DND-41 (cell line): ENCODE results near the gene MALAT1.

Experiments used
- ATAC-seq: fragments of 200-7000 bp; cut with Tn5 transposase; 3 replicates; pipeline ENCODE4 v1.9.1; 2021; ENCODE audit warnings: low read depth; ENCODE audit not compliant: insufficient read depth
- DNase-seq: peaks from one replicate; pipeline ENCODE4 v3.0.0-alpha.2; 2020
- H2AFZ ChIP-seq: 2 replicates; pipeline ENCODE4 v1.6.0; 2012; ENCODE audit warnings: low read depth, low read length
- H3K27ac ChIP-seq: 2 replicates; pipeline ENCODE4 v1.5.1; 2012; ENCODE audit warnings: low read length, inconsistent platforms
- H3K27me3 ChIP-seq: fragments of 200-600 bp; sonication (generic); 2 replicates; pipeline ENCODE4 v1.6.0; 2012; ENCODE audit warnings: low read length, mild to moderate bottlenecking, inconsistent platforms; ENCODE audit not compliant: insufficient read depth, poor library complexity
- H3K36me3 ChIP-seq: 2 replicates; pipeline ENCODE4 v1.5.1; 2012; ENCODE audit warnings: low read length, inconsistent platforms; ENCODE audit not compliant: insufficient read depth
- H3K4me1 ChIP-seq: 2 replicates; pipeline ENCODE4 v1.5.1; 2012; ENCODE audit warnings: mild to moderate bottlenecking, low read length; ENCODE audit not compliant: insufficient read depth
- H3K4me2 ChIP-seq: 2 replicates; pipeline ENCODE4 v1.6.0; 2012; ENCODE audit warnings: mild to moderate bottlenecking, moderate library complexity, low read length, inconsistent platforms; ENCODE audit not compliant: insufficient read depth
- H3K4me3 ChIP-seq, 2 experiments: fragments of 200-600 bp in 1 of 2; shearing (Covaris generic) in 1 of 2; 2 replicates each; pipeline ENCODE4 v1.5.1; 2012 to 2016; ENCODE audit warnings: inconsistent platforms in 2 of 2, low read length in 2 of 2, mild to moderate bottlenecking in 2 of 2, low read depth in 1 of 2, moderate library complexity in 1 of 2
- H3K79me2 ChIP-seq: 2 replicates; pipeline ENCODE4 v1.6.0; 2012; ENCODE audit warnings: low read length, inconsistent platforms; ENCODE audit not compliant: insufficient read depth
- H3K9ac ChIP-seq: 2 replicates; pipeline ENCODE4 v1.6.0; 2012; ENCODE audit warnings: low read depth, mild to moderate bottlenecking, inconsistent platforms, low read length, moderate library complexity
- H3K9me3 ChIP-seq: 2 replicates; pipeline ENCODE4 v1.5.1; 2012; ENCODE audit warnings: low read length, moderate library complexity, mild to moderate bottlenecking, inconsistent platforms; ENCODE audit not compliant: insufficient read depth, severe bottlenecking
- H4K20me1 ChIP-seq: 2 replicates; pipeline ENCODE4 v1.6.0; 2012; ENCODE audit warnings: low read length; ENCODE audit not compliant: insufficient read depth
- EZH2 ChIP-seq: IDR thresholded peaks from 3 replicates; pipeline ENCODE4 v1.6.1; 2012; ENCODE audit warnings: borderline replicate concordance, low read depth, mild to moderate bottlenecking, moderate library complexity, low read length, inconsistent platforms; ENCODE audit not compliant: severe bottlenecking
- TF ChIP-seq, protein P1 (sequence below): IDR thresholded peaks from 2 replicates; pipeline ENCODE4 v1.5.1; 2012; ENCODE audit warnings: borderline replicate concordance, low read length, moderate library complexity, mild to moderate bottlenecking; ENCODE audit not compliant: poor library complexity, severe bottlenecking; ENCODE audit errors: extremely low read depth

The MALAT1 gene

DNA sequence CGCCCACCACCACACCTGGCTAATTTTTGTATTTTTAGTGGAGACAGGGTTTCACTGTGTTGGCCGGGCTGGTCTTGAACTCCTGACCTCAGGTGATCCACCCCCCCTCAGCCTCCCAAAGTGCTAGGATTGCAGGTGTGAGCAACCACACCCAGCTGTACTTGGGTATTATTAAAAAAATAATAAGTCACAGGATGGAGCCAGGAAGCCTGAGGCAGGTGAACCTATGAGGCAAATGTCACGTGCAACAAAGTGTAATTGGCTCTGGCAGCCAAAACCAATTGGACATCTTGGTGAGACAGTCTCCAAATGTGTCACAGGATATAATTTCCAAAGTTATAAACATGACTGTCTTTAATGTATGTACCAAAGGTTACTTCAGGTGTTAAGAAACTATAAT is 24.0 kb upstream of the MALAT1 start:
- Histone ChIP-seq H3K4me2 (no peak overlapping the region), H3K36me3 (no peaks in the 10 kb centered on the region; the same call in 1 of the 2 replicates), H3K79me2 (peaks cover 25% of the 10 kb centered on the region), H3K4me3 (no peak overlapping the region), H4K20me1 (no peaks in the 10 kb centered on the region), H3K9me3 (no peaks in the 10 kb centered on the region), H3K27me3 (no peaks in the 10 kb centered on the region), H3K27ac (no peak overlapping the region), H3K4me1 (peaks cover 21% of the 10 kb centered on the region), H3K9ac (no peak overlapping the region), H2AFZ (no peak overlapping the region)
- DNase-seq (no peak), ATAC-seq (no peak)
- TF ChIP-seq, protein P1, sequence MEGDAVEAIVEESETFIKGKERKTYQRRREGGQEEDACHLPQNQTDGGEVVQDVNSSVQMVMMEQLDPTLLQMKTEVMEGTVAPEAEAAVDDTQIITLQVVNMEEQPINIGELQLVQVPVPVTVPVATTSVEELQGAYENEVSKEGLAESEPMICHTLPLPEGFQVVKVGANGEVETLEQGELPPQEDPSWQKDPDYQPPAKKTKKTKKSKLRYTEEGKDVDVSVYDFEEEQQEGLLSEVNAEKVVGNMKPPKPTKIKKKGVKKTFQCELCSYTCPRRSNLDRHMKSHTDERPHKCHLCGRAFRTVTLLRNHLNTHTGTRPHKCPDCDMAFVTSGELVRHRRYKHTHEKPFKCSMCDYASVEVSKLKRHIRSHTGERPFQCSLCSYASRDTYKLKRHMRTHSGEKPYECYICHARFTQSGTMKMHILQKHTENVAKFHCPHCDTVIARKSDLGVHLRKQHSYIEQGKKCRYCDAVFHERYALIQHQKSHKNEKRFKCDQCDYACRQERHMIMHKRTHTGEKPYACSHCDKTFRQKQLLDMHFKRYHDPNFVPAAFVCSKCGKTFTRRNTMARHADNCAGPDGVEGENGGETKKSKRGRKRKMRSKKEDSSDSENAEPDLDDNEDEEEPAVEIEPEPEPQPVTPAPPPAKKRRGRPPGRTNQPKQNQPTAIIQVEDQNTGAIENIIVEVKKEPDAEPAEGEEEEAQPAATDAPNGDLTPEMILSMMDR = no peak
- TF ChIP-seq EZH2 = no peak

GRCh38 chr11:65476632-65477148 is 22.2 kb upstream of the MALAT1 start:
- H3K9ac ChIP-seq = peak overlapping the region; percentile 88
- H3K4me1 ChIP-seq = peaks cover 21% of the 10 kb centered on the region
- H3K27ac ChIP-seq = peak overlapping the region; percentile 94
- peak overlapping the region; percentile 66 to 68 for H3K4me3 ChIP-seq
- ATAC-seq (no peak), DNase-seq (no peak)
- peaks cover 25% of the 10 kb centered on the region for H3K79me2 ChIP-seq
- no peaks in the 10 kb centered on the region for H4K20me1 ChIP-seq
- peak overlapping the region; percentile 84 for H2AFZ ChIP-seq
- peak overlapping the region; percentile 72 for H3K4me2 ChIP-seq
- no peaks in the 10 kb centered on the region; the same call in 1 of the 2 replicates for H3K36me3 ChIP-seq
- no peaks in the 10 kb centered on the region for H3K9me3 ChIP-seq
- TF ChIP-seq, protein P1 = no peak
- no peak for TF ChIP-seq EZH2
- no peaks in the 10 kb centered on the region for H3K27me3 ChIP-seq

- H3K4me1 ChIP-seq = peaks cover 21% of the 10 kb centered on the region
- H3K36me3 ChIP-seq = no peaks in the 10 kb centered on the region; the same call in 1 of the 2 replicates
- H3K4me2 ChIP-seq = peak overlapping the region; percentile 72
- H3K4me3 ChIP-seq = peak overlapping the region; percentile 66 to 68
- ATAC-seq (peak; percentile 89), DNase-seq (peak; percentile 93)
- no peaks in the 10 kb centered on the region for H3K27me3 ChIP-seq
- H3K9me3 ChIP-seq = no peaks in the 10 kb centered on the region
- H3K27ac ChIP-seq = peak overlapping the region; percentile 94
- no peaks in the 10 kb centered on the region for H4K20me1 ChIP-seq
- TF ChIP-seq EZH2 = no peak
- TF ChIP-seq, protein P1 = no peak
- peak overlapping the region; percentile 88 for H3K9ac ChIP-seq
- H3K79me2 ChIP-seq = peaks cover 25% of the 10 kb centered on the region
- peak overlapping the region; percentile 84 for H2AFZ ChIP-seq
Observed at GRCh38 chr11:65477149-65477965, 21.5 kb upstream of the MALAT1 start.
